Brain microvascular endothelial cell (primary cell): Measurements from ENCODE around the gene TRDN.

Source experiments
- DNase-seq: peaks from one replicate; pipeline ENCODE4 v3.0.0-alpha.2; 2020
- H3K27ac ChIP-seq: fragments of 250-450 bp; sonication (Bioruptor Pico); 2 replicates; pipeline ENCODE4 v1.5.1; 2020; ENCODE audit warnings: mild to moderate bottlenecking, moderate library complexity
- H3K27me3 ChIP-seq: fragments of 250-450 bp; sonication (Bioruptor Pico); replicated peaks from 2 replicates; pipeline ENCODE4 v1.5.1; 2020; ENCODE audit warnings: mild to moderate bottlenecking
- H3K36me3 ChIP-seq: fragments of 250-450 bp; sonication (Bioruptor Pico); replicated peaks from 2 replicates; pipeline ENCODE4 v1.5.1; 2020; ENCODE audit warnings: mild to moderate bottlenecking
- H3K4me3 ChIP-seq: 2 replicates; pipeline ENCODE4 v1.5.1; 2011; ENCODE audit warnings: low read depth, mild to moderate bottlenecking, control low read depth, low read length, moderate library complexity
- in situ Hi-C: cut with HindIII; loops from 2 replicates; pipeline ENCODE4 v1.10.0; 2017; ENCODE audit warnings: low sequenced_read_pairs, low pct_ligation_motif_present
- TF ChIP-seq, protein P1 (sequence below): IDR thresholded peaks from 2 replicates; pipeline ENCODE4 v1.5.1; 2011; ENCODE audit warnings: low read depth, mild to moderate bottlenecking, moderate library complexity, low read length, control low read depth, inconsistent platforms; ENCODE audit errors: missing control alignments

Gene TRDN

DNA sequence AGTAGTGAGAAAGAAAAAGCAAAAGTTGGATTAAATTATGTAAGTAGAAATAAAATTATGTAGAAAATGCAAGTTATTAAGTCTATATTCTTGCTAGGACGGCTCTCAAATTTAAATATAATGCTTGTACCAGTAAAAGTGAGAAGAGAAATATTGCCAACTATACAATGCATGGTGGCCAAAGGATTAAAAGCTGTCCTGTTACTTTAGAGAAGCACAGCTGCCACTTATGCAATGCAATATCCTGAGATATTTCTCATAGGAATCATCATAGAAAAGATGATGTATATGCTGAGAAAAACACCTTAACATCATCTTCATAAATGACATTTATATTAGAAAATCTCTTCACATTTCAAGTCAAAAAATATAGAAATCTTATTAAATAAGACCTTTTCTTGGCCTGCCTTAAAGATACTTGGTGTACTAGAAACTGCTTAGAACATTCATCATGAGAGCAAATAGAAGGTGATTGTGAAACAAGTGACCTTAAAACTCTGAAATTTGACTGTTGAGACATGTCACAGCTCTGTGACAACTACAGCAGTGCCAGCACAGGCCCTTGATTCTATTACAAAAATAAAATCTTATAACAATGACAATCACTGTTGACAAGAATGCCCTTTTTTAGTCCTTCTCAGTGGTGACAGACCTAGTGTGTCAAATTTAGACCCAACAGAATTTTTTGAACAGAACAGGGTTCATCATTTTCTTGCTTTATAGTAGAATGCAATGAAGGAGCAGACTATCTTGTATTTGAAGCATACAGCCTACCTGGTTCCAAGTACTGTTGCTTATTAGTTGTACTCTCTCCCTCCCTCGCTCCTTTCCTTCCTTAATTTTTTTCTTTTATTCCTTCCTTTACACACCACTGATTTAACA, 467.6 kb downstream of the TRDN start:
- no peaks in the 10 kb centered on the region for H3K27me3 ChIP-seq
- TF ChIP-seq, protein P1, sequence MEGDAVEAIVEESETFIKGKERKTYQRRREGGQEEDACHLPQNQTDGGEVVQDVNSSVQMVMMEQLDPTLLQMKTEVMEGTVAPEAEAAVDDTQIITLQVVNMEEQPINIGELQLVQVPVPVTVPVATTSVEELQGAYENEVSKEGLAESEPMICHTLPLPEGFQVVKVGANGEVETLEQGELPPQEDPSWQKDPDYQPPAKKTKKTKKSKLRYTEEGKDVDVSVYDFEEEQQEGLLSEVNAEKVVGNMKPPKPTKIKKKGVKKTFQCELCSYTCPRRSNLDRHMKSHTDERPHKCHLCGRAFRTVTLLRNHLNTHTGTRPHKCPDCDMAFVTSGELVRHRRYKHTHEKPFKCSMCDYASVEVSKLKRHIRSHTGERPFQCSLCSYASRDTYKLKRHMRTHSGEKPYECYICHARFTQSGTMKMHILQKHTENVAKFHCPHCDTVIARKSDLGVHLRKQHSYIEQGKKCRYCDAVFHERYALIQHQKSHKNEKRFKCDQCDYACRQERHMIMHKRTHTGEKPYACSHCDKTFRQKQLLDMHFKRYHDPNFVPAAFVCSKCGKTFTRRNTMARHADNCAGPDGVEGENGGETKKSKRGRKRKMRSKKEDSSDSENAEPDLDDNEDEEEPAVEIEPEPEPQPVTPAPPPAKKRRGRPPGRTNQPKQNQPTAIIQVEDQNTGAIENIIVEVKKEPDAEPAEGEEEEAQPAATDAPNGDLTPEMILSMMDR, result no peak
- in situ Hi-C loops, result no loop called here
- DNase-seq, result no peak
- H3K4me3 ChIP-seq, result no peak overlapping the region
- H3K36me3 ChIP-seq, result no peaks in the 10 kb centered on the region
- H3K27ac ChIP-seq, result no peak overlapping the region

DNA sequence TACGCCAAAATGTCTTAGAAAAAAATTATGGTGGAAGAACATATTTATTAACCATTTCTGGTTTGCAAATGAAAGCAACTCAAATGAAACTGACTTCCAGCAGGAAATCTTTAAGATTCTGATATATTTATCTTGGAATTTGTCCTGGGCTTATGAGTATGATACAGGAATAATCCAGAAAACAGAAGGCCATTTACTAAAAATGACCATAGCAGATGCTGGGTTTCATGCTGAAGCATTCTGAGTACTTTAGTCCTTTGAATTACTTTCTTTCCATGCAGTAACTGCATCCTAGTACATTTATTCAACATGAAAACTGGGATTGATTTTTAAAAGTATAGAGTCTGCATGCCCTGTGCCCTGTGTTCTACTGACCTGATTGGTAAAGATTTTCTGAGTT, 468.3 kb downstream of the TRDN start:
- no peaks in the 10 kb centered on the region for H3K27me3 ChIP-seq
- no peaks in the 10 kb centered on the region for H3K36me3 ChIP-seq
- TF ChIP-seq, protein P1, result no peak
- H3K27ac ChIP-seq, result no peak overlapping the region
- in situ Hi-C loops, result no loop called here
- no peak overlapping the region for H3K4me3 ChIP-seq
- DNase-seq, result no peak
